Measurements from ENCODE around the gene HCAR3.
"Not testable (repeated sequence)": the region's sequence is repeated elsewhere in the genome, so short reads cannot be mapped to it uniquely, and the experiment has no call there.

HCAR3 gene

DNA sequence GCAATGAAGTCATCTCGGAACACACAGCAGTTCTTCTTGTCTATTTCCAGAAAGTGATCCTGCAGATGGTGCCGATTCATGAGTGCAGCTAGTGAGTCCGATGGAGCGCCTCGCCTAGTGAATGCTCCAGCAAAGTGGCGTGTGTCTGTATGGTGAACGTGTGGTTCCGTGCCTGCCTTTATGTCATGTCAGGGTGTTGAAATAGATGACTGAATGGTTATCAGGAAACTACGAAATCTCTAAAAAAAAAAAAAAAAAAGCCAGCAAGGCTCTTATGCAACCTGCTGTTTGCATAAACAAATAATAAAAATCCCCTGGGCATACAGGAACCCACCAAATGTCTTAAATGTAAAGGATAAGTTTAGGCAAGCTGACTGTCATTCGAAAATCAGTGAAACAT lies at the start of gene HCAR3:
Gene HCAR3 (minus strand): TSS at position 154 of the 400 bp plus-strand sequence. CDS start 74 bp downstream, at position 80.
- DNase-seq: peak in 1 of 2 experiments; percentile 11

DNA sequence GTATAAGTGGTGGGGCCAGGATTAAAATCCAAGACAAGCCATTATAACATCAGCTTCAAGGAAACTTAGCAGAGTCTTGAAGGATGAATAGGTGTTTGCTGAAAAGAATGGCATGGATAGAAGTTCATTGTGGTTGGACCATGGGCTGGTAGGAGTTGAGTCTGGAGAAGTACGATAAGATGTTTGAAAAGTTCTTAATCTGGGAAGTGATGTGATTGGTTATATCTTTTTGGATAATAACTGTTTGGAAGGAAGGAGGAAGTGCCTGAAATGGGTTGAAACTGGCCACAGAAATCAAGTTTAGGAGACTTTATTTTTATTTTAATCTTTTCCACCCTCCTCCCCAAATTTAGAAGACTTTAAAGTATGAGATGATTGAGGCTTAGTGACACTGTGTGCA lies 41.0 kb upstream of the HCAR3 start:
- no peak for DNase-seq

DNA sequence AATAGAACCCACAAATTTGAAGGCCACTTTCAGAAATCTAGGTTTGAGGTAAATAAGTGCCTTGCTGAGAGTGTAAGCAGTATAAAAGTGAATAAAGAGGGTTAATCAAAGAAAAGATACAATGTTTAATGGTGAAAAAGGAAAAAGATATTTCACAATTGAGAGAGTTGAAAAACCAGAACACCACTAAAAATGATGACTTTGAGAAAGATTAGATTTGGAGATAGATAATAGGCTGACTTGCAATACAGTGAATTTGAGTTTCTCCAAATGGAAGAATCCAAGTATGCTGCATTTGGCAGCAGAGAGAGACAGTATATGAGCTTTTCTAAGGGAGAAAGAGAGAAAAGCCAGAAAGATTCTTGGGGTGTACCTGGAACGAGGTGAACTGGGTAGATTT lies 38.2 kb upstream of the HCAR3 start:
- no peak for DNase-seq

DNA sequence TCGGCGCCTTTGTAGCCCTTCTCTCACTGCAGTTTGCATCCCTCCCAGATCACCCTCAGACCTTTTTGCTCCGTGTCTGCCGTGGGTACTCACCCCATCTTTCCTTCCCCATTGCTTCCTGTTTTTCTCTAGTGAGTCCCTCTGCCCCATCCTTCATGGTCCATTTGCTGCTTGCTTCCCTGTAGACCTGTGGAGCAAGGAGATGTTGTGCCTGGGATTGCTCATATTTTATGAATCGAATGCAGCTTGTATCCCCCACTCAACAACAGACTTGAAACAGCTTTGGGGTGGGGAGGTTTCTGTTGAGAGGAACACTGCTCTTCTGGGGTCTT lies 36.7 kb upstream of the HCAR3 start:
- no peak for DNase-seq

DNA sequence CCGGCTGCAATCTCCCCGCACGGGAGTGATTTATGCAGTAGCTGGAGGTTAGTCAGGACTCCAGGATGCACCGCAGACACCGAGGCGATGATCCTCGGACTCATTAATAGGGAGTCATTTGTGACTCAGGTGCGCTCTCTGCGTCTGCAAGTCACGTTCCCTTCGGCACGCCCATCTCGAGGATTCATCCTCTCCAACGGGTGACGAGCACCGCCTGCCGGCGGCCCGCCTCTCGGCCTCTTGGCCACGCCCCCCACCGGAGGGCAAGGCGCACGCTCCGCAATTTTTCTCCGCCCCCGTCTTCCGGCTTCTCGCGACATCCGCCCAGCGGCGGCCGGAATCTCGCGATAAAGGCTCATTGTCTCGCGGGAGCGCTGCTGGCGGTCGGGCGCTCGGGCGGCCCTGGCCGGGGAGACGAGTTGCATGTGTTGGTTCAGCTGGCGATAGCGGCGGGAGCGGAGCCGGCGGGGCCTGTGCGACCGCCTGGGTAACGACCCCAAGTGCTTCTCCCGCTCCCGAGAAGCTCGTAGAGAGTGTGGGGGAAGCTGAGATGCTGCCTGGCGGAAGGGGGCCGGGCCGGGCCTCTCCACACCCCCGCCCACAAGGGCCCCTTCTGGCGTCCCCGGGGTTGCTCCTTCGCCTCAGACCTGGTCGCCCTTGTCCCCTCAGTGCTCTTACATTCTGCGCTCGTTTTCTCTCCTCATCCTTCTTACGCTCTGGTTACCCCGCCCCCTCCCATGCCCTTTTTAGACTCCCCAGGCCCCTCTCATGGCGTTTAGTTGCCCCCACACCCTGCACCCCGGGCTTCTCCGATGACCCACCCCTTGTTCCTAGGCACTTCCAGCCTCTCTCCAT lies 36.1 kb upstream of the HCAR3 start, which contains the start of gene DENR:
Gene DENR (plus strand): TSS at position 361 of the 855 bp plus-strand sequence. CDS start 878 bp downstream, outside the sequence.
- DNase-seq: peak; percentile 92 to 99

DNA sequence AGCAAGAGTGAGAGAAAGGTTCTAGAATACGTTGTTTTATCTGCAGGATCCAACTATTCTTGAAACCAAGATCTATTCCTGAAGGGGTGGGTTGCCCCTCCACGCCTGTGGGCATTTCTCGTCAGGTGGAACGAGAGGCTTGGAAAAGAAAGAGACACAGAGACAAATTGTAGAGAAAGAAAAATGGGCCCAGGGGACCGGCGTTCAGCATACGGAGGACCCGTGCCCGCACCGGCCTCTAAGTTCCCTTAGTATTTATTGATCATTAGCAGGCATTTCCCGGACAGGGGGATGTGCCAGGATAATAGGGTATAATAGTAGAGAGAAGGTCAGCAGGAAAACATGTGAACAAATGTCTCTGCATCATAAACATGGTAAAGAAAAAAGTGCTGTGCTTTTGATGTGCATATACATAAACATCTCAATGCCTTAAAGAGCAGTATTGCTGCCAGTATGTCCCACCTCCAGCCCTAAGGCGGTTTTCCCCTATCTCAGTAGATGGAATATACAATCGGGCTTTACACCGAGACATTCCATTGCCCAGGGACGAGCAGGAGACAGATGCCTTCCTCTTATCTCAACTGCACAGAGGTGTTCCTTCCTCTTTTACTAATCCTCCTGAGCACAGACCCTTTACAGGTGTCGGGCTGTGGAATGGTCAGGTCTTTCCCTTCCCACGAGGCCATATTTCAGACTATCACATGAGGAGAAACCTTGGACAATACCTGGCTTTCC lies 34.3 kb upstream of the HCAR3 start:
- DNase-seq: not testable (repeated sequence)

DNA sequence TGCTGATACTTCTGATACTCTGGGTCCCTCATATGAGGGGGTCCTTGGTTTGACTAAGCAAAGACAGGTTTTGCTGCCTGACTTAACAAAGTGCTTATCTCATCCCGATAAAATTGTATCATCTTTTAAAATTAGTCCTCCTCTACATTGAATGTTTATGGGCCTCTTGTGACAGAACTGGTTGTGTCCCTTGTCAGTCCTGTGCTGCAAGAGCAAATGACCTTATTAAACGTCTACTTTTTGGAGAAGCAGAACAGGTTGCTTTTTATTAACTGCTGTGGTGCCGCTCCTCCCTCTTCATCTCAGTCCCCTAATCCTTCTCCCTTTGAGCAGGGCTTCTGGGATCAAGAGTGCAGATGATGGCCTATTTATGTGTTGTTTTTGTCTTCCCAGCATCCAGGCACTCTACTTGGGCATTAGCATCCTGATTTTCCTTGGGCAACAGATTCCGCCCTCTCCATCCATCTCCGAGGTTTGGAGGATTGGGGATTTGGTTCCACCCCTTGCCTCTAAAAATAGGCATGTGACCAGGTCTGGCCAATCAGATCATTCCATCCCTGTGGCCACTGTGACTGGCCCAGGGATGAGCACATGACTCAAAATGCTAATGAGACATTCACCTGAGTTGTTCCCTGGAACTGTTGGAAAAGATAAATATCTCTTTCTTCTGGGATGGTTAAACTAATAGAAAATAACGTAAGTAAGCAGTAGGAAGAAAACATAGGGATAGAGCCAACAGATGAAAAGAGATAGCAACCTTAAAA lies 33.1 kb upstream of the HCAR3 start:
- DNase-seq: peak in 1 of 2 experiments; percentile 4

DNA sequence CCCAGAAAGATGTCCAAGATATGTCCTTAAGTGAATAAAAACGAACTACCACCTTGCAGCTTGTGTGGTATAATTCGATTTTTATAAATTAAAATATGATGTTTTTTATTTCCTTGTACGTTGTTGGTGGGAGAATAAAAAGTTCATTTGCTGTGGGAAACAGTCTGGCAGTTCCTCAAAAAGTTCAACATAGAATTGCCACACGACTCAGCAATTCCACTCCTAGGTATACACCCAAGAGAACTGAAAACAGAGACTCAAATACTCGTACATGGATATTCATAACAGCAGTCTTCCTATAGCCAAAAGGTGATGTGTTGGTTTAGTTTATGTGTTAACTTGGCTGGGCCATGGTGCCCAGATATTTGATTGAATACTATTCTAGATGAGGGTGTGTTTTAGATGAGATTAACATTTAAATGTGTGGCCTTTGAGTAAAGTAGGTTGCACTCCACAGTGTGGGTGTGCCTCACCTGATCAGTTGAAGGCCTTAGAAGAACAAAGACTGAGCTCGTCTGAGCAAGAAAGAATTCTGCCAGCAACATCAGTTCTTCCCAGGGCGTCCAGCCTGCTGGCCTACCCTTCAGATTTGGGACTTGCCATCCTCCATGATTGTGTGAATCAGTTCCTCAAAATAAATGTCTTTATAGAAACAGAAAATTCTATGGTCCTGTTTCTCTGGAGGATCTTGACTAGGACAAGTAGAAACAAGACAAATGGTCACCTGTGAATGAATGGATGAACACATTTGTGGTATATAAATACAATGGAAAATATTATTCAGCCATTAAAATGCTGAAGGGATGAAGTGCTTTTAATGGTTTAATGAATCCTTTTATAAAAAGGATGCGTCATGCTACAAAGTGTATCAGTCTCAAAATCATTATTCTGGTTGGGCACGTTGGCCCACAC lies 30.9 kb upstream of the HCAR3 start:
- DNase-seq: no peak

DNA sequence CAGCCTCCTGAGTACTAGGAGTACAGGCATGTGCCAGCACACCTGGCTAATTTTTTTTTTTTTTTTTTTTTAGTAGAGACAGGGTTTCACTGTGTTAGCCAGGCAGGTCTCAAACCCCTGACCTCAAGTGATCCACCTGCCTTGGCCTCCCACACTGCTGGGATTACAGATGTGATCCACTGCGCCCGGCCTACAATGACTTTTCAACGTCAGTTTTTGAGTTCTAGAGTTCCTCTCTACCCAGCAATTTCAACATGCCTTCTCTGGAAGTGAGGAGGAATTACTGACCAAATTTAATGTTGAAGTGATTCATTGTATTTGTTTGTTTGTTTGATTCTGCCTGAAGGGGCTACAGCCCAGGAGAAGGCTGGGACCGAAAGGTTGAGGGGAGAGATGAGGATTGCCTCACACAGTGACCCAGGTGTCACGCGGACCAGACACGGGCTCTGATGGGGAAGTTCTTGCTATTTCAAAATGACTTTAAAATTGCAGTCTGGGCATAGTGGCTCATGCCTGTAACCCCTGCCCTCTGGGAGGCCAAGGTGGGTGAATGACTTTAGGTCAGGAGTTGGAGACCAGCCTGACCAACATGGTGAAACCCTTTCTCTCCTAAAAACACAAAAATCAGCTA lies 27.4 kb upstream of the HCAR3 start:
- DNase-seq: no peak

DNA sequence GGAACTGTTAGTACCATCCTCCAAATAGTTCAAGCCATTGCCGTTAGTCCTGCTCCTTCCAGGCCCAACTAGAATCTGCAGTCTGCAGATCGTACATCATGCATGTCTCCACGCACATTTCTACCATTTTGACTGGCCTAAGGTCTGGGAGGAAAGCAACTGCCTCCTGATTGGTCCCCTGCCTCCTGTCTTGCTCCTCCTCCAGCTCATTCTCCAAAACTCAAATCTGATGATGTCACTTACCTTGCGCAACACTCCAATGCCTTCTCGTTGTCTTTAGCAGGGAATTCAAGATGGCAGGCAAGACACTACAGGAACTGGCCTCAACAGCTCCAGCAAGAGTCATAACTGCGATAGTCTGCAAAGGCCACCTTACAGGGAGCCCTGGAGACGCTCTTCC lies 23.7 kb upstream of the HCAR3 start:
- no peak for DNase-seq

DNA sequence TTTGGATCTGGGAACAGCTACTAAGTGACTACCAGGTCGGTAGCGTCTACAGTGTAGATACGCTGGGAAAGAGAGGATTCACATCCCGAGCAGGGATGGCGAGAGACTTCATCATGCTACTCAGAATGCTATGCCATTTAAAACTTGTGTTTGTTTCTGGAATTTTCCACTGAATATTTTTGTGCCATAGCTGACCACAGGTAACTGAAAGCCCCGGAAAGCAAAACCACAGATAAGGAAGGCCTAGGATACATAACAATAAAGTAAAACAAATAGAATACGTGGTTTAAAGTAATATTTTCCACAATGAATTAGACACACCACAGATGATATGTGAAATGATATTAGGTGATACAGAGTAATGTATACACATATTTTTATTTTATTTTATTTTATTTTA lies 22.0 kb upstream of the HCAR3 start:
- no peak for DNase-seq

DNA sequence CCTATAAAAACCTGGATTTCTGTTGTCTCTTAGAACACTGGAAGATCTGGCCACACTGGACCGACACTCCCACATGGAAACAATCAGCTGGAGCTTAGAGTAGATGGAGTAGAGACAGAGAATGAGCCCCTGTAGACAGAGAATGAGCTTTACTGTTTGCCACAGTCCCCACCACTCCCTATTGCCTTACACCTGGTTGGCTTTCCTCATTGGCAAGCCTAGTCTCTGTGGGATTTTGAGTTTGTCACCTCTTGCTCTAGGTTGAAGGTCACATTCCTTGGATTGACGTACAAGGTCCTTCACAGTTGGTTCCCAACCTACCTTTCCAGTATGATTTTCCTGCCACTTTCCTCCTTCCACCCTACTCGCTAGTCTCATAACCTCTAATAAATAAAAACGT lies 16.0 kb upstream of the HCAR3 start:
- DNase-seq: no peak

DNA sequence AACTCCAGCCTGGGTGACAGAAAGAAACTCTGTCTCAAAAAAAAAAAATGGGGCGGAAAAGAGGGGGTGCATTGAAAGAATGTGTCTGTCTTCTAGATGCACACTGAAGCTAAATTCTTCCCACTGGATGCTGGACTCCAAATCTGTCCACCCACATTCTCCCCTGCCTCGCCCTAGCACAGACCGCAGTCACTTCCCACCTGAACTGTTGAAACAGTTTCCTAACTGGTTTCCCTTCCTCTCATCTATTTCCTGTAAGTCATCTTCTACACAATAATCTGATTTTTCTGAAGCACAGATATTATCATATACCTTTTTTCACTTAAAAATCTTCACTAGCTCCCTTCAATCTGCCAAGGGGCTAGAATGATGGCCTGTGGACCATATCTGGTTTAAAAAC lies 15.6 kb upstream of the HCAR3 start:
- DNase-seq: no peak

DNA sequence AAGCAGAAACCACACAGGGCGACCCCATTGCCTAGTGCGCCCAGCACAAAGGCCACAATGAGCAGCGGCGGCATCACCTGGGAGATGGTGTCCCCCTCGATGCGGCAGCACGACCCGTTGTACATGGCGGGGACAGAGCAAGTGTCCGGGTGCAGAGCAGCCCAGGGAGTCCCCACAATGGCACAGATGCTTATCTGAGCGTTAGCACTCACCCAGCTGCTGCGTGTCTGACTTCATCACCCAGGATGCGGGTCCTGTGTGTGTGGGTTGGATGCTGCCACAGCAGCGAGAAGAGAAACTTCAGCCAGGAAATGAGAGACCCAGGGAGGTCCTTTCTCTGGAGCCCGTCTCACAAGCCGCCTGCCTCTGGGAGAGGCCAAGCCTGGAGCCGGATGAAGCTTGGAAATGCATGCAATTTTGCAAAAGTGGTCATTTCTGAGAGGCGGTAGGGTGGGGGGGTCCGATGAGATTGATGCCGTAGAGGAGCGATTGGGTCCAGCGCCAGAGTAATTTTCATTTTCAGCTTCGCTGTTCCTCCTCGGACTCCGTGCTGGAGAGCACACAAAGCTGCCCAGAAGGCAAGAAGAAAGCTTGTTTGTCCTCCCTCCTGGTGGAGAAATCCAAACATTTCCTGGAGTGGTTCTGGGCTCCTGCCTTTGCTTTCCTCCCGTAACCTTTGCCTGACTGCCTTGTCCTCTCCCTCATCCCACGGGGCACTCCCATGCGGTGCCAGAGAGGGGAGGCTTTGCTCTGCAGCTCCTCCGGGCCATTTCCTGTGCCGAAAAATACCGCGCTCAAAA lies 13.8 kb upstream of the HCAR3 start, which contains the start of gene HCAR1:
Gene HCAR1 (minus strand): TSS at position 630 of the 800 bp plus-strand sequence. CDS start 505 bp downstream, at position 125.
- DNase-seq: no peak

DNA sequence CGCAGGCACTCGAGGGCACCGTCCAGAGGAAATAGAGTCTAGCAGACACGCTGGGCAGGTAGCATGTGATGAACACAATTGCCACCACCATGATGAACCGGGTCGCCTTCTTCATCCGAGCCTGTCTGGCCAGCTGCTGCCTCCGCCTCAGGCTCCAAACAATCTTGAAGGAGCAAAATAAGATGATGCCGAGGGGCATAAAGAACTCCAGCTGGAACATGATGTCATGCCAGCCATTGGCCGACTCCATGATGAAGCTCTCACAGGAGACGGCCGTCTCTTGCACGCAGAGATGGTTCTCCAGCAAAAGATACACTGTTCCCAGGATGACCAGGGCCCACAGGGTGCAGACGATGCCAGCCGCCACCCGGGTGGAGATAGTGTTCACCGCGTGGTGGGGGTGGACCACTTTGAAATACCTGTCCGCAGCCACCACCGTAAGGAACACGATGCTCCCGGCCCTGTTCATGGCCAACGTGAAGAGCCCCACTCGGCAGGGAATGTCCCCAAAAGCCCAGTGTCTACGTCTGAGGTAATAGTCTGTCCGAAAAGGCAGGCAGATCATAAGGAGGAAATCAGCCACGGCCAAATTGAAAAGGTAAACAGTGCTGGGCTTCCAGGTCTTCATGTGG lies 13.1 kb upstream of the HCAR3 start:
- DNase-seq: no peak

DNA sequence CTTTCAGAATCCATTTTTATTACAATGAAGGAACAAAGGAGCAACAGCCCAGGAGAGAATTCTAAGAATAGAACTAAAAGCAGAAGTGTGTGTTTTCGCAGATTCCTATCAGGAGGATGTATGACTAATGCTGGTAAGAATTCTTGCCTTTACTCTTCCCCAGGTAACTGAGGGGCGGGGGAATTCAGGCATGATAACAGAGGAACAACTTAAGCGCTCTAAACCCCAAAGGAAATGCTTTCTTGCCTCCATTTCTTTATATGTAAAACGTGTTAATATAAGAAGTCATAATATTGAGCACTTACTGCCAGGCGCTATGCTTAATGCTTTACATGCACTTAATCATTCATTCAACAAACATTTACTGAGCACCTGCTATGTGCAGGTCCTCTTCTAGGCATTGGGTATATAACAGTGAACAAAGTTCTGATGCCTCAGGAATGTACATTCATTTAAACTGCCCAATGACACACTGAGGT lies 9.5 kb upstream of the HCAR3 start:
- no peak for DNase-seq

DNA sequence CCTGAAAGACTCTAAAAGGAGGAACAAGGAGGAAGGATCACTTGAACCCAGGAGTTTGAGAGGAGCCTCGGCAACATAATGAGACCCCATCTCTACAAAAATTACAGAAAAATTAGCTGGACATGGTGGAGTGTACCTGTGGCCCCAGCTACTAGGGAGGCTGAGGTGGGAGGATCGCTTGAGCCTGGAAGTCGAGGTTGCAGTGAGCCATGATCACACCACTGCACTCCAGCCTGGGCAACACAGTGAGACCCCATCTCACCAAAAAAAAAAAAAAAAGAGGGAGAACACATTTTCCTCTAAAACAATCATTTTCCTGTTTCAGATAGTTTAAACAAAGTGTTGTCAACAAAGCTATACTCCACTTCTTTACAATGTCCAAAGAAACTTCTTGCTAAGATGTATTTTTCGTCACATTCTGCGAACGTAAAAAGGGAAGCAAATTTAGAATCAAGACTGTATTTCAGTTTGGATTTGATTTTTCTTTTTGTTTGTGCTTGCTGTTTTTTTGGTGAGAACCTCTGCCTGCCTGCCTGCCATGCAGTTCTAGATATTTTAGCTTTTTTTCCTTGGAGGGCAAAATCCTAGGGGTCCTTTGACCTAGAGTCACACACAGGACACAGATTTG lies 9.0 kb upstream of the HCAR3 start:
- no peak for DNase-seq

DNA sequence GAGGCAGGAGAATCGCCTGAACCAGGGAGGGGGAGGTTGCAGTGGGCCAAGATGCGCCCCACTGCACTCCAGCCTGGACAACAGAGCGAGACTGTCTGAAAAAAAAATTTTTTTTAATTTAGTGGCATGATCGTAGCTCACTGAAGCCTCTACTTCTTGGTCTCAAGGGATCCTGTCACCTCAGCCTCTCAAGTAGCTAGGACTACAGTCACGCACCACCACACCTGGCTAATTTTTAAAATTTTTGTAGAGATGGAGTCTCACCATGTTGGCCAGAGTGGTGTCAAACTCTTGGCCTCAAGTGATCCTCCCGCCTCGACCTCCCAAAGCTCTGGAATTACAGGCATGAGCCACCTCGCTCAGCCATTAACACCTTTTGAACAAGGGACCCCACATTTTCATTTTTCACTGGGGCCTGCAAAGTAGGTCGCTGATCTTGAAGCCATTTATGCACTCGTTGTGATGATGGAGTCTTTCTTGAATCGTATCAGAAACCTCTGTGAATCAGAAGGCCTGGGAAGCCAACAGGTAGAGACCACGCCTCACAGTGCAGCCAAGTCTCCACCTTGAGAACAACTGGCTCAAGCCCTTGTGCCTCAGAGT lies 8.1 kb upstream of the HCAR3 start:
- no peak for DNase-seq

DNA sequence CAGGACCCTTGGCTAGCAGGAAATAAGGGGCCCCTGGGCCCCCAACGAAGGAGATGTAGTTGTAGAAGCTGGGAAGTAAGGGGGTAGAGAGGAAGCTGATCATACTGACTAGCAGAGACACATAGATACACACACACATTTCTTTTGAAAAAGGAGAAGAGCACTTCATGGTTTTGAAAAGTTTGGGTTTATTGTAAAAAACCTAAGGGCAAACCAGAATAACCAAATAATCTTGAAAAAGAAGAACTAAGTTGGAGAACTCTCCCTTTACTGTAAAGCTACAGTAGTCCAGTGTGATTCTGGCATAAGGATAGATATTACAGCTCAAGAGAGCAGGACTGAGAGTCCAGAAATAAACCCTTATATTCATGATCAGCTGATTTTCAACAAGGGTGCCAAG lies 5.8 kb upstream of the HCAR3 start:
- no peak for DNase-seq

Data from NCI-H446 (cell line).